NCI-H510A (cell line): Measurements from ENCODE around the gene IFTAP.
A peak's percentile ranks its signal among the peaks of the same experiment; 100 is the strongest.
"Not testable (repeated sequence)": the region's sequence is repeated elsewhere in the genome, so short reads cannot be mapped to it uniquely, and the experiment has no call there.

Source experiments
- DNase-seq: peaks from one replicate; lab custom pipeline; 2025; lab: John Stamatoyannopoulos, UW

IFTAP gene

DNA sequence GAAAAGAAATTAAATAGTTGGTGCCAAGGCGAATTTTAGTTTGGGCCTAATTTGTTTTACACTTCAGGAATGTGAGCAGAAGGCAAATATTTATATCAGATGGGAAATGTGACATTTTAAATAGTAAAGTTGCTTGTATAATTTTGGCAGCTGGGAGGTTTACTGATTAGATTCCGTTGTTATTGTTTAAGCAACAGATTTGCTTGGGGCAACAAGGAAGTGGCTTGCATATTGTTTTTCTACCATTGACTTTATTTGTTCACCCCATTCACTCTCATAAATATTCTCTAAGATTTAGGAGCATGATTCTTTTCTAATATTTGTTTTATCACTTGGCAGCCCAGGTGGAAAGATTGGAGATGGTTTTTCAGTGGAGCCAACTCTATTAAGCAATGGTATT lies 44.3 kb downstream of the IFTAP start:
- DNase-seq = no peak

DNA sequence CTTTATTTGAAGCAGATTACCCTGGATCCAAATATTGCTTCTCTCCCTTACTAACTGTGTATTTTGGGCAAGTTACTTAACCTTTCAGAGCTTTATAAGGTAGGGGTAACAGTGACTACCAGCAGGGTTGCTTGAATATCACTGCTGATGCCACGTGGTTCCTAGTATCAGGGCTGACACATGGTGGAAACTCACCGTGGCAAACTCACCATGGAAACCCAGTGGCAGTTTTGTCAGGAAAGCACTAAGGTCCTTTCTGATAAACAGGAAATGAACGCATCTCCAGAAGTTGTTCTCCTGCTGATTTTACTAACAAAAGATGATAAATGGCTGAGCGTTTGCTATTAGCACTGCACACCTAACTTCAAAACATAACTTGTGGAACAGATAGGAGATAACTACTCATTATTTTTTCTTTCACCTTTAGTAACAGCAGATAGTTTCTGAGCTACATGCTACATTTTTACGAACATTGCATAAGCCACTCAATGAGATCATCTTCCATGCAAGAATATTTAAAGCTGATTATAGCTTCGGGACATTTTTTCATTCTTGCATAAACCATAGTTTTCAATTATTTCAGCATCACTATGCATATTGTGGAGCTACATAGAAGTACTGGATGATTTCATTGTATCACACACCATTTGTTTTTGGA lies 63.4 kb downstream of the IFTAP start:
- no peak for DNase-seq

DNA sequence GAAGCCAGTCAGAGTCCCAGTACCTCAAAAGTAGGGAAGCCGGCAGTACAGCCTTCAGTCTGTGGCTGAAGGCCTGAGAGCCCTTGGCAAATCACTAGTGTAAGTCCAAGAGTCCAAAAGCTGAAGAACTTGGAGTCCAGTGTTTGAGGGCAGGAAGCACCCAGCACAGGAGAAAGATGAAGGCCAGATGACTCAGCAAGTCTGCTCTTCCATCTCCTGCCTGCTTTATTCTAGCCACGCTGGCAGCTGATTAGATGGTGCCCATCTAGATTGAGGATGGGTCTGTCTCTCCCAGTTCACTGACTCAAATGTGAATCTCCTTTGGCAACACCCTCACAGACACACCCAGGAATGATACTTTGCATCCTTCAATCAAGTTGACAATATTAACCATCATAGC lies 67.1 kb downstream of the IFTAP start:
- DNase-seq = not testable (repeated sequence)

DNA sequence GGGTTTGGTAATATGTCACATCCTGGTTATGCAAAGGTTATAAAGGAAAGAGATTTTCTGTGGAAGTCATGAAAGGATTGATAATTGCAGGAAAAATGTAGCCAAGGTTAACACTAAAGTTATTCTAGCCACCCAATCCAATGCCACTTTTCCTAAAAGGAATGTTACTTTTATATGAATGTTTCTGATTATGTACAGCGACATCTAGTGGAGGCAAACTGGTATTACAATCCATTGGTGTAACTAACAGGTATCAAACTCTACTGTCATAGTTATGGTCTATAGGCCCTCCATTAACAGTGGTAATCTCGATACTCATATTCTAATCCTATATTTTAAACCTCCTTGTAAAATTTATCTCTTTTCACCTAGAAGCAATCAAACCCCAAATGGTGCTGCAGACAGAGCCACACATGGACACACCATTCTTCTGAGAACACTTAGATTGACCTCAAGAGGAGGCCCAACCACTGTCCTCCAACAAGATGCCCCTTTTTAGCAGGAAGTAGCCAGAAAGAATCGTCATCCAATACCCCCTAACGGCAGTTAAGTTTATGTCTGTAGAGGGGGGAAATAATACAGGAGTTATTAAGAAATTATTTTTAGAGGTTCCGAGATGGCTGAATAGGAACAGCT lies 78.6 kb downstream of the IFTAP start:
- no peak for DNase-seq

DNA sequence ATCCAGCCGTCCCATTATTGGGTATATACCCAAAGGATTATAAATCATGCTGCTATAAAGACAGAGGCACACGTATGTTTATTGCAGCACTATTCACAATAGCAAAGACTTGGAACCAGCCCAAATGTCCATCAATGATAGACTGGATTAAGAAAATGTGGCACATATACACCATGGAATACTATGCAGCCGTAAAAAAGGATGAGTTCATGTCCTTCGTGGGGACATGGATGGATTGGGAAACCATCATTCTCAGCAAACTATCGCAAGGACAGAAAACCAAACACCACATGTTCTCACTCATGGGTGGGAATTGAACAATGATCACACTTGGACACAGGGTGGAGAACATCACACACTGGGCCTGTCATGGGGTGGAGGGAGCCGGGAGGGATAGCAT lies 85.2 kb downstream of the IFTAP start:
- DNase-seq = not testable (repeated sequence)

DNA sequence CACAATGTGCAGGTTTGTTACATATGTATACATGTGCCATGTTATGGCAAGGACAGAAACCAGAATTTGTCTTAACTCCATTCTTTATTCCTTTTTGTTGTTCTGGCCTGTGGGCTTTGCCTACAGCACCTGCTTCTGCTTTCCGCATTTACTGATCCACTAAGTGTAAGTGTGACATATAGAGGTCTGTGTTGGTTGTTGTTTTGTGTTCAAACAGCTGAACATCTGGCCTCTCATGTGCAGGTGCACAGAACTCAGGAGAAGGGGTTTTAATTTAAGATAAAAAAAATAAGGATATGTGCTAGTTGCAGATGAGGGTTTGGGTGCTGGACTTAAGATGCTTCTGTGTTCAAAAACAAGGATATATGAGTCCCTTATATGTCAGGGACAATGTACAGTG lies 89.5 kb downstream of the IFTAP start:
- no peak for DNase-seq

DNA sequence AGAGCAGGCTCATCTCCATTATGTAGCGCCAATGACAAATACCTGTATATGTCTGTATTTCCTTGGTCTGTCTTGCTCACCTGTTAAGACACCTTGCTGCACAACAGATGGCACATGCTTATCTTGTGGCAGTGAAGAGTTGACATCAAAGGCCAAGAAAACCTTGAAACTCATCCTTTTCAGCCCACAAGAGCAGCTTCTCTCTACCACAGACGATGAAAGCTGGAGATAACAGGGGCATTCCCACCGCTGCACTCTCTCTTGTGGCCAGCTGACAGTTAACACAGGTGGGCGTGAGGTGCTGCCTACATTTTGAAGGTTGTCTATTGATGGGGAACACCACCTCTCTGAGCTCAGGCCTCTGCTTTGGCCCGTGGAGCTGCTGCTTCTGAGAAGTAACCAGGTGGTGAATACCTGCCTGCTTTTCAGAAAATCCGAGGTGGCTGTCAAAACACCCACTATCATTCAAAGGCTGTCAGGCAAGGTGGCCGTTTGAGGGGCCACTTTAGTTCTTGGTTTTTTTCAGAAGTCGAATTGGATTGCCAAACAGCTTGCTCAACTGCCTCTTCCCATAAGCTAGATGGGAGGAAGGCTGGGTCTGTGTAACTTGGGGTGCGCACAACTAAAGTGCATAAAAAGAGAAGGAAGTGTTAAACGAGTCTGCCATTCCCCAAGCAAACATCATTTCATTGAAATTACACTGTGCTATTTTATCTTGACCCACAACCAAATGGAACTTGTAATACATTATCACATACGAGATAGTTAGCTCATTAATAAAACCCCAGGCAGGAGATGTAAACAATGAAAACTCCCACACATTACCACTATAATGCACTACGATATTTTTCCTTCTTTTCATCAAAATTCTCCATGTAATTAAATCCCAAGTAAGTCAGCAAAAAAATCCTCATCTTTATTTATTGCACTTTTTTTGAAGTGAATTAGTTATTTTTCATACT lies 90.8 kb downstream of the IFTAP start:
- DNase-seq = no peak

DNA sequence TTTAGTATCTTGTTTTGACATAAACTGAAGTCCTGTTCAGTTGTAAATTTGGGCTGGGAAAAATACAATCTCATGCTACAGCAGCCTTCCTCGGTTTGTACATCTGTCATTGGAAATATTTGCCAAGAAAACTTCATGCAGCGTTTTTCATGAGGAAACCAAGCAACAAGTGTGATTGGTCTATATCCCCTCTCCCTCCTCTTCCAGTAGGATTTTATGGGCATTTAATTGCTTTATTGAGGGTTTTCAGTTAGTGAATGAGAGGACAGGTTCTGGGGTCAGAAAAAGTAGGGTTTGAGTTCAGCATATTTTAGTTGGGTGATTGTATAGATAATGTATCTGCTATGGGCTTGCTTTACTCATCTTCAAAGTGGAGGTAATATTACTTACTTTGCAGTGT lies 93.8 kb downstream of the IFTAP start:
- no peak for DNase-seq

DNA sequence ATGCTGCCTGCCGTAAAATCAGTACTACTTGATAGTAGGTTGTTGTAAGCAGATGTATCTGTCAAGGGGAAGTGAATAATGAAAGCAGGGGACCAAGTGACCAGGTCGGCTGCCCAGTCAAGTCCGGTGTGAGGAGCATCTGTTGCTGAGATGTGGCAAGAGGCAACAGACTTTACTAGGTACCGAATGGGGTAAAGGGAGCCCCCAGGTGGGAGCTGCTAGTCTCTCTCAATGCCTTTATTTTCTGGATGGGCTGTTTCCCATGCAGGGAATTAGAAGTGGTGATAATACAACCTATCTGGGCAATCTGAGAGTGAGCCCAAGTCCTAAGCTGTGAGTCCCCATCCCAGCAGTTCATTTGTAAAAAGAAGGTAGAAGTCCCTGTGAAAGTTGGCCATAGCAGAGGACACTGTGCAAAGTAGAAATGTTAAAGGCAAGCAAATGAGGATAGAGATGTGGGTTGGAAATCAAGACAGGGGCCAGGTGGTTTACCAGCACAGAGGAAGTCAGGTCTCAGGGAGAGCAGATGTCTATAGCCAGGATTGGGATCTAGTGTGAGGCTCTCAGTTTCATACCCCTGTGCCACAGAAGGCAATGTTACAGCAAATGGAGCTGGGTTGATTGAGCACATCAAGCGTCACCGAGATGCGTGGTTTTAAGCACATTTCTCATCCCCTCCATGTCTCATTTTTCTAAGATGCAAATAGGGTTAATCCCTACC lies 94.4 kb downstream of the IFTAP start:
- no peak for DNase-seq

DNA sequence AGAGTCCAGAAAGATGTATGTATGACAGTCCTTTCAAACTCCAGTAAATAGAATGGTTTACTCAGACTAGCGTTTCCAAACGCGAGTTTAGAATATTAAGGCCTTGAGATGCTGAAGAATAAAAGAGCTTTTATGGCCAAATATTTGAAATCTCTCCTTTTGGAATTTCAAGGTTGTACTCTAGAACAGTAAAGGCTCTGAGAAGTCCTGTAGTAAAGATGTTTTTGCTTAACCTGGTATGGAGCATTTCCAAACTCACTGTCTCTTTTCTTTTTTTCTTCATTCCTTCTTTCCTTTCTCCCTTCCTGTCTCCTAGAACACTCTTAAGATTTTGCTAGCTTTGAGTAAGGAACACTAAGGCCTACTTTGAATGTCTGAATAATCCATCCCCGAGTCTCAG lies 95.1 kb downstream of the IFTAP start:
- no peak for DNase-seq

DNA sequence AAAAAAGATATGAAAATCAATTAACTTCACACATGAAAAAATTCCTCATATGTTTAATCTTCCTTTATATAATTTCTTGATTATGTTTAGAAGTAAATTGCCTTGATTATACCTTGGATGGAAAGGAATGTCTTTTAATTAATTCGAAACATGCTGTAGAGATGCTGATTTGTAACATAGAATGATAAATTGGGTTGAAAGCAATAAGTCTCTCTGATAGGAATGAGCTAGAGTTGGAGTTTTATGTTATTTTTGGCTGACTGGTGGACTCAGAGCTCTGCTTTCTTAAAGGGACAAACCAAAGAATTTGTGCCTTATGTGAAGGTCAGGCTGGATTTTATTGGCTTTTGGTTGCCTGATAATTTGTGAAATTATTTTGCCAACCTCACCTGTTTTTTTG lies 98.4 kb downstream of the IFTAP start:
- DNase-seq = no peak

DNA sequence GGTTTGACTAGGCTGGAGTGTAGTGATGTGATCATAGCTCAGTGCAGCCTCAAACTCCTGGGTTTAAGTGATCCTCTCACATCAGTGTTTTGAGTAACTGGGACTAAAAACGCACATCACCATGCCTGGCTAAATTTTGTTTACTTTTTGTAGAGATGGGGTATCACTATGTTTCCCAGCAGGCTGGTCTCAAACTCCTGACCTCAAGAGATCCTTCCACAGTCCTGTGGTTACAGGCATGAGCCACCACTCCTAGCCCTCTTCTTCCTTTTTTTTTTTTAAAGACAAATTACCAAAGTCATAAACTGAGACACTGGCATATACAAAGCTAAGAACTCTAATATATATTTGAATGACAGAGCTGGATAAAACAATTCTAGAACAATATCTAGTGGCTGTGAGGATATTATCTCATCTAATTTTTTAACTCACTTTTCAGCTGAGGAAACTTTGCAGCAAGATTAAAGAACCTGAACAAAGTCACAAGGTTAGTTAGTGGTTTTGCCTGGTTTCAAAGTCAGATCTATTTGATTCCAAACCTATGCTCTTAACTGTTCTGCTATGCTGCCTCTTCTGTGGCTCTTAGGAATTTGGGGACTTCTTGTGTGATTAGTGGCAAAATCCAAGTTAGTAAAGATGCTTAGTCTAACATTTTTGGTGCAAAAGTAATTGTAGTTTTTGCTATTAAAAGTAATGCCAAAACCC lies 99.0 kb downstream of the IFTAP start:
- DNase-seq = no peak

DNA sequence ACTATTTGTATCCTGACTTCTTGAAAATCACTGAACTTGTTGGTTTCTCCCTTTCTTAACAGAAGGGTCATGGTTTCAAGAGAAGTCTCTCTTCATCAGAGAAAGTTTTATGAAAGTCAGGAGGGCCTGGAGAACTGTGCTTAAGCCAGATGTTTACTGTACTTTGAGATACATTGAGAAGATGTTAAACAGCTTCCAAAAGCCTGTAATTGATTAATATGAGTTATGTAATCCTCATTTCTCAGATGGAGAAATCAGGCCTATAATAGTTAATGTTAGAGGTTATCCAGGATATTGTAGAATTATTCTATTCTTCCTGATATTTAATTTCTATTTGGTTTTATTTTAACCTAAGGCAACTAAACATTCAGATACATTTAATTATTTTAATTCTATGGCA lies 100.8 kb downstream of the IFTAP start:
- DNase-seq = no peak

DNA sequence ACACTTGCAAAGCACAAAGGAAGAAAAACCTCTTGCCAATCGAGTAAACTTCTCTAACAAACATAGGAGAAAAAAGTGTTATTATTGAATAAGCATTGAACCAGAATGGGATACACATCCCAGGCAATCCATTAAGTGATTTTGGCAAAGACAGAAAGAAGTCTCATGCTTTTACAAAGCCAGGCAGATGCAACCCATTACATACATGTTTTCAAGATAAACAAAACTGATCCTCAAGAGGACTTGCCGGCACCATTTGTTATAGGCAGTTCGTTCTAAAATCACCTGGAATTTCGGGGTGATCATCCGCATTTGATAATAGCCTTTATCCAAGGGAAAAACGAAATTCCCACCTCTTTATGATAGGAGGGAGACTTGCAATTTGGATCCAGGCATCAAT lies 101.3 kb downstream of the IFTAP start:
- DNase-seq = no peak

DNA sequence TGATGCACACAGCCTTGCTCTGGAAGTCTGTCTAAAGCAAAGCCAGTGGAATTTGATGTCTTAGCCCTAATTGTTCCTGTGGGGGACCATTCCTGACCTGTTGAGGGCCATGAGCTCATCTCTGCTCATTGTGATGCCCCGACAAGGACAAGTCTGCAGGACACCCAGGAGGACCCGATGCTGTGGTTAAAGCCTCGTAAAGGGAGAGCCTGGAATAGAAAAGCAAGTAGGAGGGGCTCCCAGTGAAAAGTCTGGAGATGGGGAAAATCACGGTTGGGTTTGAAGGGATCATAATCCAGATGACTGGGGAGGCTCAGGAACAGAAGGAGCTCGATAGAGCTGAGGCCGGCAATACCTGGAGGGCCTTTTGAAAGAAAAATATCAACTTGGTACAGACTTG lies 102.2 kb downstream of the IFTAP start:
- DNase-seq = no peak

DNA sequence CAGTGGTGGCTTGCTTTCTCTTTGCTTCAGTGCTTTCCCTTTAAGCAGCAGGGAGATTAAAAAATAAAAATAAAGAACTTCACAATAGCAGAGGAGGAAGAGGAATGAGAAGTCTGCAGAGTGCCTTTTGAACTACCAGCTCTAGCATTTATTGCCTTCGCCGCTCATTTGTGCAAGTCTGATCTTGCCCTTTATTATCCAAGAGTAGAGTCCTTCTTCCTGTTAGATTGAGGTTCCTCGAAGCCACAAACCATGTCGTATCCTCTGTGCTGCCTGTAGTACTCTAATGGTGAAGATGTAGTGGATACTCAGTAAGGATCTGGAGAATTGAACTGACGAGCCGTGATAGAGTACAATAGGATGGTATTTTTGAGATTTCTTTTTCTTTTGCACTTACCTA lies 105.0 kb downstream of the IFTAP start:
- peak; percentile 4 for DNase-seq

DNA sequence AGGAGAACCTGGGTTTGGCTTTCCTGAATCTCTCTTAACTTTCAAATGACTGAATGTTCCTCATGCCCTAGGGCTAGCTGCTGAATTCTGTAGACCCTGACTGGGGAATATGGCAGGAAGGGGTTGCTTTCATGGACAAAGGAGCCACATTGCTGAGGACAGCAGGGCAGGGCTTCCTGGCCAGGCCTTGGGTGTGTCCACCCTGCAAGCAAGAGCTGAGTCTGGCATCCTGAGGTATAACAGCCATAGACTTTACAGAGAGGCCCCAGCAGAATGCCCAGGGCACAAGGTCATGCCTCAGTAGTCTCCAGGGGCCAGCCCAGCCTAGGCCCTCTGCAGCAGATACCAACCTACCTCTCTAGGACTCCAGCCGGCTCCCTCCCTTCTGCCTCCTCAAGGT lies 105.9 kb downstream of the IFTAP start:
- no peak for DNase-seq

DNA sequence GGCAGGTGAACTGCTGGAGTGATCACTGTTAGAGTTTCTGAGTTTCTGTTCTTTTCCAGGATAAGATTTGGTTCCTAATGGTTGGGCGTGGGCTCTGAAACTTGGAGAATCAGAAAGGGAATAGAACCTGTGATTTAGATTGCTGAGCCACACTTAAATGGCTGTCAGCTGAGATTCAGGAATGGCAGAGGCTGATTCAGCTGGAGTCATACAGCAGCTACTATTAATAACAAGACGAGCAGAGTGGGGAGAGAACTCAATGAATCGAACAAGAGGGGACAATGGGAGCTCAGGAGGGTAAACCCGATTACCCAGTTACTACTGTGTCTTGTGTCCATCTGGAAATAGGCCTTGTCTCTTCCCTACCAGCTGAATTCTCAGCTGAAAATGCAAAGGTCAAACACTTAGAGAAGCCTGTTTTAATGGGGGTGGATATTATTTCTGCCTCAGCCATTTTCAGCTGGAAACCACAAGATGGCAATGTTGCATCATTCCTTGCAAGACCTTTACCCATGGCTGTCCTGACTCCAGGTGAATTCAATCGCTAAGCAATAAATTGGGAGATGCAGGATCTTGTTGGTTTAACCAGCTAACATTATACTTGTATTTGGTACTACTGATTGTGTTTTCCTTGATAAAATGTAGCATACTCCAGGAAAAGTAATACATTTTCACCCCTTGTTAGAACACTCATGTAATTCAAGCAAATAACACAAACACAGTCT lies 108.2 kb downstream of the IFTAP start:
- DNase-seq = peak; percentile 9

DNA sequence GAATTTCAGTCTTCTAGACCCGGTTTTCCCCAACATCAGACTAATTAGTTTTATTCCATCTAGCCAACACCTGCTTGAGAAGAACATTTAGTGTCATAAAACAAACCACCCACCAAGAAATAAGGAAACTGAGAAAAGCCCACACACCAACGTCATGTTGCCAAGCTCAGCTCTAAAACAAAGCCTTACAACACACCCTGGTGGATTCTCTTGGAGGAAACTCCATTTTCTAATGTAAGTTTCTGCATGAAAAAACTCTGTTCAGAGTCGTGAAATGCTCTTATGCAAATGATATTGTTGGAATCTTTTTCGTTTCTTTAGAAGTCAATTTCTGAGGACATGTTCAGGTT lies 108.7 kb downstream of the IFTAP start:
- no peak for DNase-seq
